ENCODE measurements around the gene CLIP2.
"Not testable (repeated sequence)": the region's sequence is repeated elsewhere in the genome, so short reads cannot be mapped to it uniquely, and the experiment has no call there.

The CLIP2 gene

GRCh38 chr7:74337926-74338325 is 48.7 kb downstream of the CLIP2 start:
- H3K4me3 ChIP-seq (ENCODE audit: low read depth, low read length), result no peak overlapping the region
- no peak for TF ChIP-seq CTCF (IDR thresholded peaks at IDR 0.05; ENCODE audit: borderline replicate concordance, insufficient read depth, low read depth, low read length)

- TF ChIP-seq CTCF (IDR thresholded peaks at IDR 0.05; ENCODE audit: borderline replicate concordance, insufficient read depth, low read depth, low read length), result no peak
- no peak overlapping the region for H3K4me3 ChIP-seq (ENCODE audit: low read depth, low read length)
Measured at GRCh38 chr7:74338366-74339108, 49.3 kb downstream of the CLIP2 start.

GRCh38 chr7:74339648-74340047 is 50.4 kb downstream of the CLIP2 start:
- H3K4me3 ChIP-seq (ENCODE audit: low read depth, low read length), result not testable (repeated sequence)

GRCh38 chr7:74343281-74344131 is 54.3 kb downstream of the CLIP2 start:
- no peak for TF ChIP-seq CTCF (IDR thresholded peaks at IDR 0.05; ENCODE audit: borderline replicate concordance, insufficient read depth, low read depth, low read length)
- no peak overlapping the region for H3K4me3 ChIP-seq (ENCODE audit: low read depth, low read length)

- H3K4me3 ChIP-seq (ENCODE audit: low read depth, low read length), result no peak overlapping the region
- no peak for TF ChIP-seq CTCF (IDR thresholded peaks at IDR 0.05; ENCODE audit: borderline replicate concordance, insufficient read depth, low read depth, low read length)
Measured at GRCh38 chr7:74344132-74344496, 54.9 kb downstream of the CLIP2 start.

- no peak overlapping the region for H3K4me3 ChIP-seq (ENCODE audit: low read depth, low read length)
- no peak for TF ChIP-seq CTCF (IDR thresholded peaks at IDR 0.05; ENCODE audit: borderline replicate concordance, insufficient read depth, low read depth, low read length)
Measured at GRCh38 chr7:74344786-74345185, 55.6 kb downstream of the CLIP2 start.

- no peak for TF ChIP-seq CTCF (IDR thresholded peaks at IDR 0.05; ENCODE audit: borderline replicate concordance, insufficient read depth, low read depth, low read length)
- no peak overlapping the region for H3K4me3 ChIP-seq (ENCODE audit: low read depth, low read length)
Measured at GRCh38 chr7:74345970-74346369, 56.8 kb downstream of the CLIP2 start.
